Mucosa of descending colon (tissue), 3 donors: ENCODE data around the gene NCKIPSD. TPM values are rescaled to one million over a fixed set of nuclear protein-coding genes. Genes with fewer than 3 reads are reported as not detected.

Experiments
- ATAC-seq: fragments of 200-7000 bp; cut with Tn5 transposase; one replicate; pipeline ENCODE4 v1.9.1; 2020; ENCODE audit warnings: mild to moderate bottlenecking, moderate library complexity
- DNase-seq, 3 donors: peaks; one replicate each; pipeline ENCODE4 v3.0.0-alpha.2; 2020
- H3K36me3 ChIP-seq: fragments of 200-600 bp; one replicate; pipeline ENCODE4 v1.8.0; 2021; ENCODE audit warnings: low read depth, mild to moderate bottlenecking
- H3K4me1 ChIP-seq: fragments of 200-600 bp; one replicate; pipeline ENCODE4 v1.8.0; 2021; ENCODE audit warnings: low read depth, mild to moderate bottlenecking
- H3K4me3 ChIP-seq: fragments of 200-600 bp; one replicate; pipeline ENCODE4 v1.8.0; 2021; ENCODE audit warnings: mild to moderate bottlenecking
- H3K9me3 ChIP-seq: fragments of 200-600 bp; one replicate; pipeline ENCODE4 v1.8.0; 2021; ENCODE audit warnings: mild to moderate bottlenecking
- CTCF ChIP-seq: fragments of 200-600 bp; IDR thresholded peaks from one replicate; pipeline ENCODE4 v1.8.0; 2022; ENCODE audit warnings: antibody characterized with exemption, mild to moderate bottlenecking
- intact Hi-C, 2 donors: fragments of 100-400 bp; cut with DNase I in 1 of 2; cut with micrococcal nuclease in 1 of 2; formaldehyde crosslinking; loops; one replicate each; pipeline versions ENCODE4 v1.11.0 to v1.11.1; 2022; cut with DNase I, micrococcal nuclease
- total RNA-seq, 3 donors: library from RNA; stranded (reverse); fragmentation: NEBNext Ultra II Directional in 2 of 3; extraction: Animal tissue kit (Norgen Biotek cat#: 25700) in 2 of 3; gene quantifications; one replicate each; pipeline versions ENCODE4 v1.2.1 to v1.2.4, GENCODE V29; 2021 to 2023
- donor health status: DM: no; HTN: no; CAD: no; lungs with moderate emphysema.
- donor health status: DM: no; HTN: no; CAD: no.
- donor health status: DM: no; HTN: yes; CAD: no.

The NCKIPSD gene
- total RNA-seq, 3 donors from 2014 or later, result 21.7 to 27.3 (median 23.7) TPM

- intact Hi-C loops, result no loop called here
- no peak overlapping the region for H3K4me3 ChIP-seq
- TF ChIP-seq CTCF, result no peak
- no peaks in the 10 kb centered on the region for H3K9me3 ChIP-seq
- H3K4me1 ChIP-seq, result no peaks in the 10 kb centered on the region
- H3K36me3 ChIP-seq, result no peaks in the 10 kb centered on the region
- no peak for DNase-seq
- ATAC-seq, result no peak
Observed at GRCh38 chr3:48655063-48655462, 30.7 kb downstream of the NCKIPSD start.

GRCh38 chr3:48652923-48653715 lies 32.6 kb downstream of the NCKIPSD start:
- intact Hi-C loops, result no loop called here
- TF ChIP-seq CTCF, result no peak

GRCh38 chr3:48651771-48652170 lies 33.9 kb downstream of the NCKIPSD start:
- Histone ChIP-seq H3K36me3 (no peaks in the 10 kb centered on the region), H3K9me3 (no peaks in the 10 kb centered on the region), H3K4me3 (no peak overlapping the region), H3K4me1 (no peaks in the 10 kb centered on the region)
- no peak for TF ChIP-seq CTCF
- no peak for ATAC-seq
- intact Hi-C loops, result no loop called here
- DNase-seq, result no peak

More at GRCh38 chr3:48652923-48653715, 32.6 kb downstream of the NCKIPSD start:
- no peak for DNase-seq
- H3K9me3 ChIP-seq, result no peaks in the 10 kb centered on the region
- ATAC-seq, result no peak
- no peaks in the 10 kb centered on the region for H3K4me1 ChIP-seq
- H3K36me3 ChIP-seq, result no peaks in the 10 kb centered on the region
- no peak overlapping the region for H3K4me3 ChIP-seq

GRCh38 chr3:48650723-48651122 lies 35.0 kb downstream of the NCKIPSD start:
- TF ChIP-seq CTCF, result no peak
- no peaks in the 10 kb centered on the region for H3K9me3 ChIP-seq
- no peaks in the 10 kb centered on the region for H3K36me3 ChIP-seq
- H3K4me1 ChIP-seq, result no peaks in the 10 kb centered on the region
- ATAC-seq, result peak; percentile 73
- intact Hi-C loops, result no loop called here
- H3K4me3 ChIP-seq, result no peak overlapping the region
- DNase-seq, result peak in 2 of 3 donors; percentile 48 to 52

- Histone ChIP-seq H3K4me3 (no peak overlapping the region), H3K9me3 (no peaks in the 10 kb centered on the region), H3K36me3 (no peaks in the 10 kb centered on the region), H3K4me1 (no peaks in the 10 kb centered on the region)
- TF ChIP-seq CTCF, result no peak
- intact Hi-C loops, result no loop called here
- no peak for DNase-seq
- no peak for ATAC-seq
Observed at GRCh38 chr3:48648188-48648850, 37.4 kb downstream of the NCKIPSD start.
